ENCODE measurements around the gene DDX51.

DNA sequence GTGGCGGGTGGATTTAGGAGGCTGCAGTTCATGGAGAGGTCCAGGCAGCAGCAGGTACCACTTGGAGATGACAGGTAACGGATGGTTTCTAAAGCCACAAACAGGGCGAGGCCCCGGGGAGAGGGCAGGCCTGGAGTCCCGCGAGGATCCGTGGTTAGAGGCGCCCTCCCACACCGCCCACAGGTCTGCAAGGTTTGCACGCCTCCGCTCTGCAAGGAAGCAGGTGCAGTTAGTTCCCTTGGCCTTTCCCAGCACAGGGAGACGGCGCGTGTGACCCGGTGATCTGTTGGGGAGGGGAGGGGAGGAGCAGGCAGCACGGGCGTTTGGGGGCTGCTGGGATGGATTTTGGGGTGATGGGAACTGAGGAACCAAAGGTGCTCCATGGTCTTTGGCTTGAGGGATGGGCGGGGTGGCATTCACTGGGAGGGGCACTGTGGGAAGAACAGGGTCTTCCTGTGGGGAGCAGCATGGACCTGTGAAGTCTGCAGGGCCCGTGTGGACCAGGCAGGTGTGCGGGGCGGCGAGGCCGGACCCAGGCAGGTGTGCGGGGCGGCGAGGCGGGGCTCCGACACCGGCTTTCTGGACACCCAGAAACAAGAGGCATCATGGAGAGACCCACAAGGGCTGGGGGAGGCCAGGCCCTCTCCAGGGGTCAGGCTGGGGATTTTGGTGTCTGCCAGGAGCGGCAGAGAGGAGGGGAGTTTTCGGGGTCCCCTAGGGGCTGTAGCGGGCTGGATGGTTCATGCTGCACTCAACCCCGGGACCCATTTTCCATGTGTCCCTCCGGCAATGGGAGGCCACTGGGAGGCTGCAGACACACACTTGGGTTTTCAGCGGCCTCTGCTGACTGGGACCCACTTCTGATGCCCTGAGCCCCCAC lies 29.3 kb upstream of the DDX51 start:
- no peak for TF ChIP-seq POLR2A (IDR thresholded peaks at IDR 0.05)
- TF ChIP-seq CTCF (IDR thresholded peaks at IDR 0.05), result no peak
